Nephron progenitor cell (in vitro differentiated cells): ENCODE results near the gene ANP32A.

ENCODE experiments used
- DNase-seq: peaks from one replicate; pipeline ENCODE4 v3.0.0; 2021
- H3K27ac Mint-ChIP-seq: 2 replicates; pipeline ENCODE4 v1.8.0; 2021; ENCODE audit warnings: mild to moderate bottlenecking, moderate library complexity, mixed read lengths
- H3K27me3 Mint-ChIP-seq: 2 replicates; pipeline ENCODE4 v1.8.0; 2021; ENCODE audit warnings: mild to moderate bottlenecking, low read depth, mixed read lengths; ENCODE audit not compliant: poor library complexity
- H3K36me3 Mint-ChIP-seq: 2 replicates; pipeline ENCODE4 v1.8.0; 2021; ENCODE audit warnings: low read depth, mixed read lengths
- H3K4me1 Mint-ChIP-seq: 2 replicates; pipeline ENCODE4 v1.8.0; 2021; ENCODE audit warnings: mixed read lengths
- H3K4me3 Mint-ChIP-seq: 2 replicates; pipeline ENCODE4 v1.8.0; 2021; ENCODE audit warnings: mild to moderate bottlenecking, moderate library complexity, mixed read lengths
- H3K9me3 Mint-ChIP-seq: 2 replicates; pipeline ENCODE4 v1.8.0; 2021; ENCODE audit warnings: mild to moderate bottlenecking, moderate library complexity, mixed read lengths
- TF ChIP-seq, protein P1 (sequence below): fragments of 200-600 bp; sonication (generic); IDR thresholded peaks from 2 replicates; pipeline ENCODE4 v1.5.0; 2021; ENCODE audit warnings: antibody characterized with exemption

ANP32A gene

DNA sequence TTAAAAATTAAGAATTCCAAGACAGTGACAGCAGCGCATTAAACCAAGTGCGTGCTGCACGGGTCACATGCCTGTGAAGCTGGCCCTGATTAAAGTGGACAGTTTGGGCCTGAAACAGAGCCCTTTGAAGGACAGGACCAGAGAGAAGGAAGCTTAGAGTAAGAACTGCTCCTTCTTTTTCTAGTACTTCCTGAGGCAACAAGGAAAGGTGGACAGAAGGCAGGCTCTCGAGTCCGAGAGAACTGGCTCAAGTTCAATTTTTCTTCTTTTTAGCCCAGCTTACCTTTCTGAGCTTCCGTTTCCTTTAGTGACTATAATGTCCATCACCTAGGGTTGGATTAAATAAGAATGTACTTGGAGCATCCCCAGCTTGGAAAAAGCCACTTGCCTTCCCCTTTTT lies 26.9 kb downstream of the ANP32A start:
- Mint-ChIP-seq H3K27ac (no peak overlapping the region), H3K4me1 (peaks cover 99% of the 10 kb centered on the region), H3K36me3 (peaks cover 28% of the 10 kb centered on the region), H3K4me3 (no peak overlapping the region), H3K9me3 (no peaks in the 10 kb centered on the region), H3K27me3 (no peaks in the 10 kb centered on the region)
- DNase-seq, result no peak
- TF ChIP-seq, protein P1, sequence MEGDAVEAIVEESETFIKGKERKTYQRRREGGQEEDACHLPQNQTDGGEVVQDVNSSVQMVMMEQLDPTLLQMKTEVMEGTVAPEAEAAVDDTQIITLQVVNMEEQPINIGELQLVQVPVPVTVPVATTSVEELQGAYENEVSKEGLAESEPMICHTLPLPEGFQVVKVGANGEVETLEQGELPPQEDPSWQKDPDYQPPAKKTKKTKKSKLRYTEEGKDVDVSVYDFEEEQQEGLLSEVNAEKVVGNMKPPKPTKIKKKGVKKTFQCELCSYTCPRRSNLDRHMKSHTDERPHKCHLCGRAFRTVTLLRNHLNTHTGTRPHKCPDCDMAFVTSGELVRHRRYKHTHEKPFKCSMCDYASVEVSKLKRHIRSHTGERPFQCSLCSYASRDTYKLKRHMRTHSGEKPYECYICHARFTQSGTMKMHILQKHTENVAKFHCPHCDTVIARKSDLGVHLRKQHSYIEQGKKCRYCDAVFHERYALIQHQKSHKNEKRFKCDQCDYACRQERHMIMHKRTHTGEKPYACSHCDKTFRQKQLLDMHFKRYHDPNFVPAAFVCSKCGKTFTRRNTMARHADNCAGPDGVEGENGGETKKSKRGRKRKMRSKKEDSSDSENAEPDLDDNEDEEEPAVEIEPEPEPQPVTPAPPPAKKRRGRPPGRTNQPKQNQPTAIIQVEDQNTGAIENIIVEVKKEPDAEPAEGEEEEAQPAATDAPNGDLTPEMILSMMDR, result no peak

DNA sequence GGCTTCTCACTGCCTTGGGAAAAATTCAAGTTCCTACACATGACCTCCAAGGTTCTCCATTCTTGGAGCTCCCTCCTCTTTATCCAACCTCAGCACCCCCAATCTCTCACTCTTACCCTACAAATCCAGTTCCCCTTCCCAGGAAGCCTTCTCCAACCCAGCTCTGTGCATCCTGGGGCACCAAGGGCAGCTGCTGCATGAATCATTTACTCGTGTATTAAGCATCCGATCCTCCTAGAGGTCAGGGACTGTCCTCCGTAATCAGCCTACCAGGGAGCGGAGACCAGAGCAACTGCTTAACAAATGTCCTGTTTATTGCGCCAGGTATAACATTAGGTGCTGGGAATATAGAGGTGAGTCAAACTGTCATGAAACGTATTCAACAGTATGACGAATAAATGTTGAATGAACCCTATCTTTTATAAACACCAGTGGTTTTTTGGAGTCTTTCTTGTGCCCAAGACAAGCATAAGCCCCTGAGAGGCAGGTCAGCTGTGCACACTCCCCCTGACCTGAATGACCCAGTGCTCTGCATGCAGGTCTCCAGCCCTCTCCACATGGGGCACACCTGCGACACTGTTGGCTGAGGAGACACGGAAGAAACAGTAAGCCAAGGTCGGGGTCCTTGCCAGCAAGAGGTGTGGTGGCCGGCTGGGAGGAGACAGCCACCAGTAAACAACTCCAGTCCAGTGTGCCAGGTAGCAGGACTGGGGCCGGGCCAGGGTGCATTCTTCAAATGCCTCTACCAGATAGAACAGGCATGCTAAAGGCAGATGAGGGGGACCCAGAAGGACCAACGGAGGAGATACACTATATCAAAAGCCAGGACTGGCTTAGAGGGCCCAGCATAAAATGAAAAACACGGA lies 27.6 kb downstream of the ANP32A start:
- H3K27me3 Mint-ChIP-seq, result no peaks in the 10 kb centered on the region
- H3K4me1 Mint-ChIP-seq, result peaks cover 99% of the 10 kb centered on the region
- H3K4me3 Mint-ChIP-seq, result no peak overlapping the region
- H3K36me3 Mint-ChIP-seq, result peaks cover 28% of the 10 kb centered on the region
- TF ChIP-seq, protein P1, result no peak
- H3K27ac Mint-ChIP-seq, result peak overlapping the region; percentile 94
- no peaks in the 10 kb centered on the region for H3K9me3 Mint-ChIP-seq
- DNase-seq, result no peak

DNA sequence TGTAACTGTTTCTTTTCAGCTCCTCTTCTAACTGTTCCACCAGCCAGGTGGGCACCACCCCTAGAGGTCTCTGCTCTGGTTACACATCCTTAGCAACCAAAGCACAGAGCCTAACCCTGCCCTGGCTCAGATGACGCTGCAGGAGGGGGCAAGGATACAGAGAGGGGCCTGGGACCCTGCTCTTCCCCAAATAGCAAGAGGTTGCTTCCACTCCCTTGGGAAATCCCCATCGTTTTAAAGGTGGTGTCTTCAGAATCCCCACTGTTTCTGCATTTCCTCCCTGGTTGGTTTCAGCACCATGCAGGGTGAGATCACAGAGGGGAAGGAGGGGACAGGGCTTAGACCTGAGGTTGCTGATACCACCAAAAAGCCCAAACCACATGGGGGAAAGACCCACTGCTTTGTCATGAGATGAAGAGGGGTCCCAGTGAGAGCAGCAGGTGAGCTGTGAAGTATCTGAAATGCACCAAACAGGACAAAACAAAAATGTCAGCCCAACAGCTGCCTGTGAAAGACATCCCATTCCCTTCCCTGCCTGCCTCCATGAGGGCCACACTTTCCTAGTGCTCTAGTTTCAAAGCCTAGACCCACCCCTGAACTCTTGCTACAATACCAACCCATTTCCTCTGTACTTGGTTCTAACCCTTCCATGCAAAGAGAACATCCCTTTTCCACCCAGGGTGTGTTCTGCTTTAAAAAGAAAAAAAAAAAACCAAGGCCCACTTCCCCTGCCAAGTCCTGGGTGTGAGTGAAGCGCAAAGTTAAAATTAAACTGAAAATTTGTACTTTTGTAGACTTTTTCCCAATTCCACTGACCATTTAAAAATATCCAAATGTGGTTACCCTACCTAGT lies 29.0 kb downstream of the ANP32A start:
- no peaks in the 10 kb centered on the region for H3K27me3 Mint-ChIP-seq
- peaks cover 98% of the 10 kb centered on the region for H3K4me1 Mint-ChIP-seq
- no peaks in the 10 kb centered on the region for H3K9me3 Mint-ChIP-seq
- peaks cover 28% of the 10 kb centered on the region for H3K36me3 Mint-ChIP-seq
- no peak overlapping the region for H3K4me3 Mint-ChIP-seq
- no peak for DNase-seq
- H3K27ac Mint-ChIP-seq, result peak overlapping the region; percentile 89
- TF ChIP-seq, protein P1, result no peak

DNA sequence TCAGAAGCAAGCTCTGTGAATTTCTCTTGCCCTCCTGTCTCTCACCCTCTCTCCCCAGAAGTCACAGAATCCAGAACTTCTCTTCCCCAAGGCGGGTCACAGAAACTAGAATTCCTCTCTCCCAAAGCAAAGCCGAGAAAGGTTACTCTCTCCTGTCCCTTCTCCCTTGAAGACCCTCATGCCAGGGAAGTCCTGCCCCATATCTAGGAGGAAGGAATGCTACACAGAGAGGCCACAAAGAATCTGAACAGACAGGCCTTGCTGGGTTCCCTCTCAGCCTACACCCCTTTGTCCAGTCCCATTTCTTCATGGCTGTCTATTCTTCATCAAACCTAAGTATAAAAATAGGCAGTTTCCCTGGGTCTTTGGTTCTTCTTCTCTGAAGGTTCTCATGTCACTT lies 29.8 kb downstream of the ANP32A start:
- Mint-ChIP-seq H3K4me1 (peaks cover 91% of the 10 kb centered on the region), H3K9me3 (no peaks in the 10 kb centered on the region), H3K4me3 (no peak overlapping the region), H3K27ac (peak overlapping the region; percentile 85), H3K36me3 (peaks cover 28% of the 10 kb centered on the region), H3K27me3 (no peaks in the 10 kb centered on the region)
- no peak for DNase-seq
- TF ChIP-seq, protein P1, result no peak

DNA sequence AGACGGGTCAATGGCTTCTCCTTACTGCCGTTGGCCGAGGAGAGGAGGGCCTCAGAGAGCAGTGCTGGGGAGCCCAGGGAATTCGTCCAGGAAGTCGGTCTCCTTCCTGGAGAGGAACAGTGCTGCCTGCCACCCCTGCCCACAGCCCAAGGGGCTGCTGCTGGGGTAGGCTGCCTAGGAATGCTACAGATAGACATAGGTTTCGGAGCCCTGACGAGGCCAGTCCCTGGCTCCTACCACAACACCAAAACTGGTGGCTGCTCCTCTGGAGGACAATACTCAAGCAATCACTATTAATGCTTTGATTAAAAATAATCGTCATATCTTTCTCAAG lies 30.5 kb downstream of the ANP32A start:
- peak overlapping the region; percentile 13 for H3K4me3 Mint-ChIP-seq

More for the DNA sequence above, 30.5 kb downstream of the ANP32A start:
- Mint-ChIP-seq H3K9me3 (no peaks in the 10 kb centered on the region), H3K4me1 (peaks cover 84% of the 10 kb centered on the region), H3K27ac (peak overlapping the region; percentile 85), H3K36me3 (peaks cover 35% of the 10 kb centered on the region), H3K27me3 (no peaks in the 10 kb centered on the region)
- TF ChIP-seq, protein P1, result no peak
- no peak for DNase-seq
